K562 (cell line): ENCODE results near the gene PPP1R12B. TPM values are rescaled to one million over a fixed set of nuclear protein-coding genes. Genes with fewer than 3 reads are reported as not detected.
"Not testable (repeated sequence)": the region's sequence is repeated elsewhere in the genome, so short reads cannot be mapped to it uniquely, and the experiment has no call there.

Experiments
- ATAC-seq: fragments of 200-7000 bp; cut with Tn5 transposase; 3 replicates; pipeline ENCODE4 v1.9.1; 2020; ENCODE audit warnings: moderate library complexity
- BruUV-seq: library from RNA; stranded (reverse); fragments of 400-500 nt; replicated peaks from 2 replicates; lab custom pipeline; 2021; lab: Mats Ljungman, UMichigan
- CTCF ChIA-PET: fragments of 300-600 bp; formaldehyde crosslinking; extraction: SDS; loops from one replicate; lab custom pipeline; 2021; ENCODE audit warnings: low intra/inter-chr PET ratio; lab: Yijun Ruan, JAX
- POLR2A ChIA-PET: fragments of 300-600, 350-650 bp; sonication (Branson Sonifier 250); formaldehyde crosslinking; extraction: SDS; loops from one replicate; lab custom pipeline; 2021; ENCODE audit warnings: antibody characterized with exemption, inconsistent platforms; lab: Yijun Ruan, JAX
- DNase-seq, 4 experiments: peaks; one replicate each; pipeline versions ENCODE4 v3.0.0 to v3.0.0-alpha.2; 2011 to 2018; ENCODE audit warnings: low spot score in 3 of 4, mixed read lengths in 3 of 4; ENCODE audit errors: extremely low read depth in 1 of 4
- FAIRE-seq: peaks from 2 replicates; lab custom pipeline; 2011; peaks lifted over from hg19 to GRCh38; lab: Jason Lieb, UNC
- H2AFZ ChIP-seq: 2 replicates; pipeline ENCODE4 v1.6.0; 2011; ENCODE audit warnings: low read depth, low read length, control low read depth, inconsistent platforms
- H3K27ac ChIP-seq: fragments of 200-600 bp; 3 replicates; pipeline ENCODE4 v1.8.0; 2011; ENCODE audit warnings: low read depth, mild to moderate bottlenecking, control low read depth, inconsistent platforms, low read length, moderate library complexity, mixed read lengths; ENCODE audit errors: extremely low read depth
- H3K27me3 ChIP-seq, 2 experiments: fragments of 300-600 bp in 1 of 2; 2 replicates in 1 of 2; 3 replicates in 1 of 2; pipeline versions ENCODE4 v1.6.0 to v1.8.0; 2011; ENCODE audit warnings: inconsistent platforms in 2 of 2, low read length in 2 of 2, mild to moderate bottlenecking in 1 of 2, mixed read lengths in 1 of 2, moderate library complexity in 1 of 2; ENCODE audit not compliant: control insufficient read depth in 2 of 2, insufficient read depth in 2 of 2
- H3K36me3 ChIP-seq: fragments of 300-600 bp; 3 replicates; pipeline ENCODE4 v1.8.0; 2011; ENCODE audit warnings: mild to moderate bottlenecking, low read length, inconsistent platforms; ENCODE audit not compliant: control insufficient read depth, insufficient read depth
- H3K4me1 ChIP-seq, 2 experiments: fragments of 200-600 bp in 1 of 2; replicated peaks in 1 of 2; 2 replicates in 1 of 2; 3 replicates in 1 of 2; pipeline versions ENCODE4 v1.5.1 to v1.8.0; 2011; ENCODE audit warnings: inconsistent platforms in 2 of 2, low read length in 2 of 2, mild to moderate bottlenecking in 1 of 2, mixed read lengths in 1 of 2, moderate library complexity in 1 of 2; ENCODE audit not compliant: control insufficient read depth in 2 of 2, insufficient read depth in 2 of 2
- H3K4me2 ChIP-seq: 2 replicates; pipeline ENCODE4 v1.6.1; 2011; ENCODE audit warnings: low read length, control low read depth, inconsistent platforms, mixed read lengths; ENCODE audit not compliant: insufficient read depth
- H3K4me3 ChIP-seq: fragments of 200-600 bp; sonication (generic), shearing (Covaris generic); 2 replicates; pipeline ENCODE4 v1.5.1; 2016; ENCODE audit warnings: control low read depth, inconsistent platforms
- H3K79me2 ChIP-seq: fragments of 200-600 bp; 3 replicates; pipeline ENCODE4 v1.8.0; 2011; ENCODE audit warnings: low read length, inconsistent platforms; ENCODE audit not compliant: control insufficient read depth, insufficient read depth
- H3K9ac ChIP-seq, 2 experiments: 2 replicates each; pipeline versions ENCODE4 v1.6.0 to v1.6.1; 2011; ENCODE audit warnings: low read depth in 2 of 2, low read length in 2 of 2, control low read depth in 1 of 2, inconsistent platforms in 1 of 2, mild to moderate bottlenecking in 1 of 2, mixed read lengths in 1 of 2; ENCODE audit not compliant: insufficient read depth in 1 of 2
- H3K9me1 ChIP-seq: one replicate; pipeline ENCODE4 v1.6.0; 2011; ENCODE audit warnings: inconsistent platforms, mild to moderate bottlenecking, low read length, moderate library complexity; ENCODE audit not compliant: control insufficient read depth, insufficient read depth
- H3K9me3 ChIP-seq: replicated peaks from 2 replicates; pipeline ENCODE4 v1.5.1; 2011; ENCODE audit warnings: low read depth, low read length, inconsistent platforms; ENCODE audit not compliant: control insufficient read depth, insufficient read depth
- H4K20me1 ChIP-seq: replicated peaks from 2 replicates; pipeline ENCODE4 v1.6.1; 2011; ENCODE audit warnings: low read length, inconsistent platforms, mixed read lengths; ENCODE audit not compliant: control insufficient read depth, insufficient read depth
- HDAC1 ChIP-seq, 2 experiments: fragments of 450-650 bp; IDR thresholded peaks; 2 replicates each; pipeline ENCODE4 v1.6.1; 2016 to 2017; ENCODE audit warnings: inconsistent platforms in 1 of 2, mild to moderate bottlenecking in 1 of 2, moderate library complexity in 1 of 2
- NRF1 ChIP-seq, 2 experiments: fragments of 450-650 bp; IDR thresholded peaks in 1 of 2; conservative IDR thresholded peaks in 1 of 2; 2 replicates each; pipeline ENCODE4 v1.6.1; 2014; ENCODE audit warnings: mild to moderate bottlenecking in 2 of 2
- STAG1 ChIP-seq: sonication (generic); formaldehyde crosslinking; IDR thresholded peaks from 2 replicates; pipeline ENCODE4 v1.5.0; 2020; ENCODE audit warnings: missing genetic modification reagents, borderline replicate concordance
- WGBS: fragments of 100-300 bp; shearing (Covaris generic); methylation state at CpG from one replicate; pipeline ENCODE4 v1.1.6; 2016; ENCODE audit warnings: low coverage, mixed read lengths; ENCODE audit not compliant: insufficient coverage; ENCODE audit errors: missing lambda C conversion rate; 5-methylcytosine and 5-hydroxymethylcytosine counted together
- in situ Hi-C: fragments of 300-500 bp; cut with MboI; formaldehyde crosslinking; loops from 4 replicates; pipeline ENCODE4 v1.15.0; 2018; ENCODE audit warnings: inconsistent platforms, mixed read lengths
- intact Hi-C: fragments of 100-400 bp; cut with micrococcal nuclease; formaldehyde crosslinking; loops from 2 replicates; pipeline ENCODE4 v1.14.2; 2022
- polyA plus RNA-seq, 8 experiments: library from polyadenylated mRNA; depleted of rRNA in 4 of 8; stranded (reverse) in 5 of 8; unstranded in 3 of 8; fragments of >200 nt; fragmentation: Nextera tagmentation in 2 of 8; fragmentation: Illumina TruSeq in 1 of 8; extraction: Ambion mirVana in 2 of 8; extraction: Trizol in 1 of 8; gene quantifications; 2 replicates each; pipeline versions ENCODE4 v1.2.1 to v1.2.3, GENCODE V29; 2011 to 2014; ENCODE audit warnings: inconsistent platforms in 1 of 8, missing spikeins in 1 of 8
- total RNA-seq, 7 experiments: library from RNA; depleted of rRNA in 6 of 7; stranded (reverse); fragments of >200 nt in 6 of 7; fragmentation: Illumina TruSeq in 2 of 7; extraction: Trizol in 2 of 7; gene quantifications; 2 replicates each; pipeline versions ENCODE4 v1.2.1 to v1.2.3, GENCODE V29; 2011 to 2021; ENCODE audit warnings: low replicate concordance in 1 of 7
- TF ChIP-seq, protein P1 (sequence below), 3 experiments: fragments of 200-800 bp in 1 of 3; sonication (Bioruptor generic) in 1 of 3; sonication (generic) in 1 of 3; formaldehyde crosslinking in 1 of 3; IDR thresholded peaks; 2 replicates each; pipeline versions ENCODE4 v1.6.1 to v1.8.0; 2016 to 2022; ENCODE audit warnings: mild to moderate bottlenecking in 2 of 3, missing compliant biosample characterization in 2 of 3, missing genetic modification characterization in 2 of 3, missing genetic modification reagents in 1 of 3

PPP1R12B gene
- total and polyA plus RNA-seq, 9 of the 15 experiments (the other 6 are each of a cell fraction or from before 2014, with no cell fraction given): 0.73 to 16.9 (median 13.6) TPM

DNA sequence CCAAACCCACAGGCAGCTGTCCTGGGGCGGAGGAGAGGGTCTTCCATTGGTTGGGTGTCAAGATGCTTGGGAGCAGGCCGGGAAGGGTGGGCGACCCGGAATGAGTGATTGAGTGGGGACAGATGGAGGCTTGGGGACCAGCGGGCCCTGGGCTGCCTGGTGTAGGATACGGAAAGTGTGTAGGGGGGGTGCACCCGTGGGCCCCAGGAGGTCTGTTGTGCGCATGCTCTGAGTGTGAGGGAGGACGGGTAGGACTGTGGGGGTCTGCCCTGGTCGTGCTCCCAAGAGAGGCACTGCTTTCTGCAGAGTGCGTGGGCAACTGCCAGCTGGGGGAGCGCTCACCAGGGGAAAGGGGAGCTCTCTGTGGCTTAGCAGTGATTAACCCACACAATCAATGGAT, 275.0 kb downstream of the PPP1R12B start:
- not testable (repeated sequence) for H4K20me1 ChIP-seq, FAIRE-seq, H3K4me3 ChIP-seq
- ATAC-seq: peak; percentile 11; the same call in 1 of the 3 replicates
- WGBS: 25% methylated on average over 9 of the region's 12 CpGs
- TF ChIP-seq, protein P1, sequence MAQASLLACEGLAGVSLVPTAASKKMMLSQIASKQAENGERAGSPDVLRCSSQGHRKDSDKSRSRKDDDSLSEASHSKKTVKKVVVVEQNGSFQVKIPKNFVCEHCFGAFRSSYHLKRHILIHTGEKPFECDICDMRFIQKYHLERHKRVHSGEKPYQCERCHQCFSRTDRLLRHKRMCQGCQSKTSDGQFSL (CRISPR knock-in tag; IDR thresholded peaks at IDR 0.05): peak; percentile 67; the same call in 1 of the 2 replicates
- TF ChIP-seq, protein P1 (tag; IDR thresholded peaks at IDR 0.05): not testable (repeated sequence)
- peak in 1 of 2 experiments; percentile 8; a peak in 1 of 4 replicates for TF ChIP-seq HDAC1 (IDR thresholded peaks at IDR 0.05)
- TF ChIP-seq STAG1 (CRISPR knock-in tag): 0 out of 2 replicates have a peak, but pooled peaks have one; percentile 10
- TF ChIP-seq NRF1 (conservative IDR thresholded peaks at IDR 0.05 in 1 of 2, IDR thresholded peaks at IDR 0.05 in 1 of 2): peak; percentile 78 to 83
- TF ChIP-seq, all 486 proteins: peak for 4; not testable (repeated sequence) for 482
- Histone ChIP-seq H3K9ac (peak overlapping the region; percentile 11 to 64; a peak in 3 of 4 replicates), H3K27me3 (peaks cover 9 to 39% of the 10 kb centered on the region in 2 experiments; a peak in 4 of 5 replicates), H3K4me1 (peaks cover 0 to 16% of the 10 kb centered on the region in 2 experiments; a peak in 3 of 5 replicates), H3K4me2 (peak overlapping the region; percentile 39), H2AFZ (peak overlapping the region; percentile 41; the same call in 1 of the 2 replicates)
- H3K36me3 ChIP-seq, BruUV-seq, H3K9me1 ChIP-seq, DNase-seq, H3K27ac ChIP-seq, H3K79me2 ChIP-seq, intact Hi-C loops, H3K9me3 ChIP-seq, CTCF ChIA-PET: not testable (repeated sequence)
- in situ Hi-C loops: loop anchor here (10.0 kb wide), 1 partner anchor 931 kb away; no protein-coding TSS in a partner anchor
- POLR2A ChIA-PET: interaction anchor here (0.5 kb wide), 1 partner anchor 343 kb away, joined by 3 read pairs; no protein-coding TSS in a partner anchor
